HG03571 (cell line): ENCODE measurements around the gene RASGRF2.

Experiments
- ATAC-seq: cut with Tn5 transposase; IDR thresholded peaks from one replicate; pipeline ENCODE4 v1.9.1; 2021; ENCODE audit not compliant: unreplicated experiment

The RASGRF2 gene

DNA sequence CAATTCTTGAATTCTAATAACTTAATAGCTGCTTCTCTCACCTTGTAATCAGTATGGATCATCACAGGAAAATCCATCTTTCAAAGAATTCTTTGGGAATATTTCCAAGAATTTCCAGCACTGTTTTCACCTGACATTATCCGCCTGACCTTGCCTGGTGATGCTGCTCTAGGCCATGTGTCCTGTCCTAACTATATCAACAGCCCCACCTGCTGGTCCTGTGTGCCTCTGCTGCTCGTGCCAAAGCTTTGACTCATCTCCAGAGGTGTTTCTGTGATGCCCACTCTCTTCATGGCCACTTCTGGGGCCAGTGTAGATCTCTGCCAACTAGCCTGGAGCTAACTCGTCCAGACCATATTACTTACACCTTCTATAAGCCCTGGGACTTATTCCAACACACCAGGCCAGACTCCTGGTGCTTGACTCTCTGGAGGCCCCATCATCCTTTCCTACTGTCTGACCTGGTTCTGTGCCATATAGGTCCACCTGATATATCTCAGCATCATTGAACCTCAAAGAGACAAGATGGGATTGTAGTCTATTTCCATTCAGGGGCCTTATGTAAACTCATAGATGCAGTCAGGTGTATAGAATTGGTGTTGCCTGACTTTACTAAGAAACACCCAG lies 205.4 kb downstream of the RASGRF2 start:
- ATAC-seq: no peak

DNA sequence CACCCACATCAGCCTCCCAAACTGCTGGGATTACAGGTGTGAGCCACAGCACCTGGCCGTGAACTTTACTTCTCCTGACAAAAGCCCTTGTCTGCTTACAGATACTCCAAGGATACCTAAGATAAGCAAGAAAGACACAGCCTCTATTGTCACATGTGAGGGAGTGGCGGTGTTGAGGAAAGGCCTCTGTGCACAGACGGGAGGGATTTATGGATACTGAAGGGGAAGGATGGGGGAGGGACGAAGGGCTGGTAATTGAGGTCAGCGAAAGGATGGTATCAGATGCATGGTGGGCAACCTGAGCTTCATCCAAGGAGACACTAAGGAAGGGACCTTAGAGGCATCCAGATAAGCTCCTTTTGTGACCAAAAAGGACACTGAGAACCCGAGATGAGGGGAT lies 206.3 kb downstream of the RASGRF2 start:
- ATAC-seq: no peak

DNA sequence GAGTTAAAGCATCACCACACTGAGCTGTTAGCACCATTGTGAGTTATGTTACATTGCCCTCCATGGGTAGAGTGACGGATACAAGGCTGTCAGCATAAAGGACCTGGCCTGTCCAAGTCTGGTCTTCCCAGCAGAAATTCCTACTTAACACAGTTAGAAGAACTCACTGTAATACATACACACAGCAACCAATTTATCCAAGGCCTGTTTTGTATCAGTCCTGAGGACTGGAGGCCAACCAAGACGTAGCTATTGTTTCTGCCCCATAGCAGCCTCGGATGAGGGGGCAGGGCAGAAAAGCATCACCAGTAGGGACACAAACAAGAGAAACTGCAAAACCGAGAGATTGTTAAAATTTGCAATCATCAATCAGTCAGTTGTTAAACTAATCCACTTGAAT lies 206.9 kb downstream of the RASGRF2 start:
- ATAC-seq: no peak

- ATAC-seq: no peak
These were observed 207.4 kb downstream of the RASGRF2 start for GRCh38 chr5:81167544-81167943.

DNA sequence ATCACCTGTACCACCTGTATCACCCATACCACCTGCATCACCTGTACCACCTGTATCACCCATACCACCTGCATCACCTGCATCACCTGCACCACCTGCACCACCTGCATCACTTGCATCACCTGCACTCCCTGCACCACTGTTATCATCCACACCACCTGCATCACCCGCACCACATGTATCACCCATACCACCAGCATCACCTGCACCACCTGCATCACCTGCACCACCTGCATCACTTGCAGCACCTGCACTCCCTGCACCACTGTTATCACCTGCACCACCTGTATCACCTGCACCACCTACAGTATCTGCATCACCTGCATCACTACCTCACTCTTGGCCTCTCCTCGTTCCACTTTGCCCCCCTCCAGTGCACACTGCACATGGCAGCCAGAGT lies 209.8 kb downstream of the RASGRF2 start:
- no peak for ATAC-seq

- ATAC-seq: no peak
These were observed 211.6 kb downstream of the RASGRF2 start for GRCh38 chr5:81171769-81172168.

- no peak for ATAC-seq
These were observed 212.5 kb downstream of the RASGRF2 start for GRCh38 chr5:81172710-81173109.

DNA sequence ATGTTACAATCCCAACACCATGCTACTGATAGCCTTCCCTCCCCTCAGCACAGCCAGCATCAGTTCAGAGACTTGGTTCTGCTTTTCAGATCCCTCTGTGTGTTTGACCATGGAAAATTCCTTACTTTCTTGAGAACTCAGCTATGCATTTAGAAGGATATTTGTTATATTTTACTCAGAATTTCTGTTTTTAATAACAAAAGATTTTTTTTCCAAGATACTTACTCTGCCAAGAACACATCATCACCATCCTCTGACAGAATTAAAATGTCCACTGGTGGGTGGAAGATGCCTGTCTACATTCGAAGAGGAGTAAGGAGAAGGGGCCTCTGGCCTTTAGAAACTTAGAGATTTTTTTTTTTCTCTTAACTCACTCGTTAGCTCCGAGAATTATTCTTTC lies 216.9 kb downstream of the RASGRF2 start:
- no peak for ATAC-seq

DNA sequence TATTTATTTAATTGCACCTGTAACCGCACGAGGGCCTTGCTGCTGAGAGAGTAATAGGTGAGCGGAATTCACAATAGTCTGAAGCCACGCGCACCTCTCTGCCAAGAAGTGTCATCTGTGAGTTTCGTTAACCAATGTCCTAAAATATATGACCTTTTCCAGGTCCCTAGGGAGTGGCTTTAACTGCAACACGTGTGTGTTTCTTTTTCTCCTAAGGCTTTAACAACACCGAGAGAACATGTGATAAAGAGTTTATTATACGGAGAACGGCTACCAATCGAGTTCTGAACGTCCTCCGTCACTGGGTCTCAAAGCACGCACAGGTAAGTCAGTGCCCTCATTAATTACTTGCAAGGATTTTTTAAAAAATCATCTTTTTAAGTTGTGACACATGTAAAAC lies 219.8 kb downstream of the RASGRF2 start:
- ATAC-seq: no peak

DNA sequence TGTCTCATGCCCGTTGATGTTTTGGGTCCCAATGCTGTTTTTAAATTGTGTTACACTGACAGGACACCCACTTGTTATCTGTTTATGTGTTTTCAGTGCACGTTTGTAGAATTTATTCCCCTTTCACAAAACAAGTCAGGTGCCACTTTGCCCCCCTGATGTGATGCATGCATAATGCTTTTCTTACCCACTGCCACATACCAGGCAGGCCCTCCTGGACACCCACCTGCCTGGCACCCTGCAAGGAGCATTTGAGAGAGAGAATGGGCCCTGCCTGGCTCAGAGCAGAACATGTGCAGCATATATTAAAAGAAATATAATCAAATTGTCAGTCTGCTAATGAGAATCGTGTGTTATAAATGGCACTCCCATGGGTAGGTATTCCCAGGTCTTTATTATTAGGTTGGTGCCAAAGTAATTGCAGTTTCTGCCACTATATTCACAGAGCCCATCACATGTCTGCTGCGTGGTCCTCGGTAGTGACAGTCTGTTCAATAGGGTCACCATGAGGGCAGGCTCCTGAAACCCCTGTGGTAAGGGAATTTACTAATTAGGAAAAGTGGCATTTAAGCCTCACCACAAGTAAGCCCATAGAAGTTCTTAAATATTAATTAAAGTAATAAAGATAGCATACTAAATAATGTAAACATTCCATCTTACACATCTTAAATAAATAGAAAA lies 220.8 kb downstream of the RASGRF2 start:
- ATAC-seq: no peak

- no peak for ATAC-seq
These were observed 221.6 kb downstream of the RASGRF2 start for GRCh38 chr5:81181576-81182316.

- ATAC-seq: no peak
These were observed 222.5 kb downstream of the RASGRF2 start for GRCh38 chr5:81182396-81183390.

- ATAC-seq: no peak
These were observed 223.9 kb downstream of the RASGRF2 start for GRCh38 chr5:81183811-81184748.

DNA sequence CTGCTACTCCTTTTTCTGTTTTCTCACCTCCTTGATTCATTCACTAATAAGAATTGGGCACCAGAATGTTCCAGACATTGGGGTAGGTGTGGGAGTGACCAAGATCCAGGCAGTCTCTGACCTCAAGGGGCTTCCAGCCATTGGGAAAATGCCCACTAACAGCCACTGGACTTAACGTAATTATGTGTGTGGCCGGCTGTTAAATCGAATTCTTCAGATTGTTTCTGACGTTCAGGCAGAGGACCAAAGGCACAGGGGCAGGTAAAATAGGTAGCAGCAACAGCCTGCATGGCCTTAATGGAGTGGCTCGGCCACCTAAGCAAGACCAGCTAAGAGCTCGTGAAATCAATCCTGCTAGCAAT lies 224.6 kb downstream of the RASGRF2 start:
- ATAC-seq: no peak

DNA sequence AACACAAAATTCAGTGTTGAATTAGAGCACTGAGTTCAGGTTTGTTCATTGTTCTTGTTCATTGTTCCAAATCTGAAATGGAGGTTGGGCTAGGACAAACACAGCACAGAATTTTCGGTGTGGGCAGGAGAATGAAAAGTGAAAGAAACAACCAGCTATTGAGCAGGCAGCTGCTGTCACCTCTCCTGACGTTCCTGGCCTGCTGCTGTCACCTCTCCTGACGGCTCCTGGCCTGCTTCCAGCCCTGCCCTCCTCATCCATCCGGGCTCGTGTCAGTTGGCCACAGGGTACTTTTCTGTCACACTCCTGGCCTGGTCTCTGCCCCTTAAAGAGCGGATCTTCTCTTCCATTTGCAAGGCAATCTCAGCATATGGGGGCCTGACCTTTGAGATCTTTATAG lies 227.7 kb downstream of the RASGRF2 start:
- ATAC-seq: no peak

DNA sequence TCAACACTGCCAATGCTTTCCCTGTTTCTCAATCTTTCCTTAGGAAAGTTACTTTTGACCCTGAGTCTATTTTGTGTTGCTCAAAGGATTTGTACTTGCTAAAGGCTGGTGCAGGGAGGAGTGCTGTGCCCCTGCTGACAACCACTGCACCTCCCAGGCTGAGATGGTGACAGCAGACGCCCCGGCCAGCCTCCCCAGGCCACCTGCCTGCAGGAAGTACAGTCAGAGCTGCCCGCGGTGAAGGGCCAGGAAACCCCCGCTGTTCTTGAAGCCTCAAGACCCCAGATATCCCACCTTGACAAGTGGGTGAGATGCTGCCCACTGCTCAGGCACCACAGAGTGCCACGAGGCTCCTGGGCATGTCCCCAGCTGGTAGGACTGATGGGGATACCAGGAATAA lies 228.8 kb downstream of the RASGRF2 start:
- no peak for ATAC-seq

GRCh38 chr5:81189875-81190498 lies 229.8 kb downstream of the RASGRF2 start:
- no peak for ATAC-seq

DNA sequence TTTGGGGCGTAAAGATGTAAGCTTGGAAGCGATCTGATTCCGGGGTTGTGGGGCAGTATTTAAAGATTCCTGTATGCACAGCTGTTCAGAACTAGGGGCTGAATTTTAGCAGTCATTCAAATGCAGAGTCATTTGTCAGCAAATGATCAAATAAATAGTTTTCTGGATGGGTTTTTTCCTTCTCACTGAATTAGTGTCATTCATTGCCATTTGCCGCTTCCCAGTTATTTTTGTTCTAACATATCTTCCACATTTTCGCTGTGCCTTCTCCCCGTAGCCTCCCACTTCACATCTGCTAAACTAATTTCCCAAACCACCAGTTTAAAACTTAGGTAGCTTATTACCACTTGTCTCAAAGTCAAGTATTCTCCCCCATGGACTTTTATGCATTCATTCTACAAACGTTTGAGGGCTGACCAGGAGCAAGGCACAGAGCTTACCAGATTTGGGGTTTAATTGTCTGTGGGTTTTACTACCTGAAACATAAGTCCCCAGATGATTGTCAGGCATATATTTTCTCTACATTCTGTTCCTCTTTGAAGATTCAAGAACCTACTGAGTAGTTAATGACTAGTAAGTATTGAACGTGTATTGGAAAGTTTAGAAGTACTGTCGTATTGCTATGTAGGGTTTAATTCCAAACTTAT lies 231.7 kb downstream of the RASGRF2 start:
- no peak for ATAC-seq

- ATAC-seq: no peak
These were observed 232.2 kb downstream of the RASGRF2 start for GRCh38 chr5:81192373-81192750.
